ENCODE data around the gene IDS.
"Not testable (repeated sequence)": the region's sequence is repeated elsewhere in the genome, so short reads cannot be mapped to it uniquely, and the experiment has no call there.

The IDS gene, protein sequence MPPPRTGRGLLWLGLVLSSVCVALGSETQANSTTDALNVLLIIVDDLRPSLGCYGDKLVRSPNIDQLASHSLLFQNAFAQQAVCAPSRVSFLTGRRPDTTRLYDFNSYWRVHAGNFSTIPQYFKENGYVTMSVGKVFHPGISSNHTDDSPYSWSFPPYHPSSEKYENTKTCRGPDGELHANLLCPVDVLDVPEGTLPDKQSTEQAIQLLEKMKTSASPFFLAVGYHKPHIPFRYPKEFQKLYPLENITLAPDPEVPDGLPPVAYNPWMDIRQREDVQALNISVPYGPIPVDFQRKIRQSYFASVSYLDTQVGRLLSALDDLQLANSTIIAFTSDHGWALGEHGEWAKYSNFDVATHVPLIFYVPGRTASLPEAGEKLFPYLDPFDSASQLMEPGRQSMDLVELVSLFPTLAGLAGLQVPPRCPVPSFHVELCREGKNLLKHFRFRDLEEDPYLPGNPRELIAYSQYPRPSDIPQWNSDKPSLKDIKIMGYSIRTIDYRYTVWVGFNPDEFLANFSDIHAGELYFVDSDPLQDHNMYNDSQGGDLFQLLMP

GRCh38 chrX:149504915-149505651, at the start of gene IDS:
TSS of gene IDS (minus strand) at chrX:149505306. CDS start at chrX:149505137, 169 bp downstream.
- TF ChIP-seq Cebpa-rat (IDR thresholded peaks at IDR 0.05): peak; percentile 13; the same call in 1 of the 2 replicates
- Histone ChIP-seq H3K27me3 (no peaks in the 10 kb centered on the region), H3K4me3 (peak within 1 kb of the TSS; percentile 71), H3K4me2 (peak within 1 kb of the TSS; percentile 63), H3K4me1 (peaks cover 11% of the 10 kb centered on the region), H3K27ac (peak within 1 kb of the TSS; percentile 79), H4K20me1 (peaks cover 8% of the 10 kb centered on the region; the same call in 1 of the 2 replicates), H3K9me3 (no peaks in the 10 kb centered on the region), H3K36me3 (peaks cover 26% of the 10 kb centered on the region), H3K9ac (peak within 1 kb of the TSS; percentile 77)

GRCh38 chrX:149551939-149552248, 46.8 kb upstream of the IDS start:
- H3K4me3 ChIP-seq, H3K36me3 ChIP-seq, H3K27ac ChIP-seq, H3K27me3 ChIP-seq, H3K4me1 ChIP-seq, H3K9ac ChIP-seq, H3K4me2 ChIP-seq, H4K20me1 ChIP-seq, H3K9me3 ChIP-seq: not testable (repeated sequence)

- H3K36me3 ChIP-seq, H3K27ac ChIP-seq, H4K20me1 ChIP-seq, H3K4me2 ChIP-seq, H3K27me3 ChIP-seq, H3K4me1 ChIP-seq, H3K9me3 ChIP-seq, H3K4me3 ChIP-seq, H3K9ac ChIP-seq: not testable (repeated sequence)
These were observed 46.3 kb upstream of the IDS start for GRCh38 chrX:149551245-149551938.

- H3K9me3 ChIP-seq, H4K20me1 ChIP-seq, H3K27me3 ChIP-seq, H3K9ac ChIP-seq, H3K36me3 ChIP-seq, H3K27ac ChIP-seq, H3K4me3 ChIP-seq, H3K4me1 ChIP-seq, H3K4me2 ChIP-seq: not testable (repeated sequence)
These were observed 45.3 kb upstream of the IDS start for GRCh38 chrX:149550454-149550853.

DNA sequence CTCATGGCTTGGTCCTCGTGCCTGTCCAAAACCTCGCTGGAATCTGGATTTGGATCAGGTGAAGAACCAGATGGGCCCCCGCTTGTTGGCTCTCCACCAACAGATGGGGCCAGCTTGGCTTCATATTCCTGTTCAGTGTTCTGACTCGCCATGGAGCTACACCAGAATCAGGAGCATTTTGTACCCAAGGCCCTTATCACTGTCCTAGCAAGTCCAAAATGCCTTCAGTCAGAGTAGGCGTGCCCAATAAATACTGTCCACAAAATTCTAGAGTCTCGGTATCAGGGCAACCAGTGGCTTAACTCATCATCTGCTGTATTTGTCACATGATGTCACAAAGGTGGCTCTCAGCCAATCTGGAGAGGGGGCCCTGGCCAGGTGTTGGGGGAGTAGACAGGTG, 44.6 kb upstream of the IDS start, which contains the start of gene HSFX3:
HSFX3 (minus strand) TSS at position 224 of the 400 bp plus-strand sequence; CDS start at position 152, 72 bp downstream.
- not testable (repeated sequence) for H4K20me1 ChIP-seq, H3K9ac ChIP-seq, H3K27me3 ChIP-seq, H3K4me1 ChIP-seq, H3K36me3 ChIP-seq, H3K4me2 ChIP-seq, H3K9me3 ChIP-seq, H3K4me3 ChIP-seq, H3K27ac ChIP-seq

GRCh38 chrX:149547782-149548181, 42.7 kb upstream of the IDS start:
- H4K20me1 ChIP-seq, H3K36me3 ChIP-seq, H3K9ac ChIP-seq, H3K27me3 ChIP-seq, H3K9me3 ChIP-seq, H3K4me3 ChIP-seq, H3K27ac ChIP-seq, H3K4me2 ChIP-seq, H3K4me1 ChIP-seq: not testable (repeated sequence)

DNA sequence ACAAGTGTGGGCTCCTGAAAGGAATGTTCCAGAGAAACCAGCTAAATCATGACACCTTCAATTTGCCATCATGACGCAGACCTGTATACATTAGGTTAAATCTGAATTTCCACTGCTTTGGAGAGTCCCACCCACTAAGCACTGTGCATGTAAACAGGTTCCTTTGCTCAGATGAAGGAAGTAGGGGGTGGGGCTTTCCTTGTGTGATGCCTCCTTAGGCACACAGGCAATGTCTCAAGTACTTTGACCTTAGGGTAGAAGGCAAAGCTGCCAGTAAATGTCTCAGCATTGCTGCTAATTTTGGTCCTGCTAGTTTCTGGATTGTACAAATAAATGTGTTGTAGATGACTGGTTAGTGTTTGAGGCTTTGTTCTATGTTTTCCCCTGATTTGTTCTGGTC, 41.9 kb upstream of the IDS start:
- H3K36me3 ChIP-seq, H3K9ac ChIP-seq, H4K20me1 ChIP-seq, H3K27ac ChIP-seq, H3K27me3 ChIP-seq, H3K4me2 ChIP-seq, H3K4me1 ChIP-seq, H3K4me3 ChIP-seq, H3K9me3 ChIP-seq: not testable (repeated sequence)

- H3K9ac ChIP-seq, H3K4me3 ChIP-seq, H3K27me3 ChIP-seq: not testable (repeated sequence)
These were observed 40.7 kb upstream of the IDS start for GRCh38 chrX:149545545-149546543.

DNA sequence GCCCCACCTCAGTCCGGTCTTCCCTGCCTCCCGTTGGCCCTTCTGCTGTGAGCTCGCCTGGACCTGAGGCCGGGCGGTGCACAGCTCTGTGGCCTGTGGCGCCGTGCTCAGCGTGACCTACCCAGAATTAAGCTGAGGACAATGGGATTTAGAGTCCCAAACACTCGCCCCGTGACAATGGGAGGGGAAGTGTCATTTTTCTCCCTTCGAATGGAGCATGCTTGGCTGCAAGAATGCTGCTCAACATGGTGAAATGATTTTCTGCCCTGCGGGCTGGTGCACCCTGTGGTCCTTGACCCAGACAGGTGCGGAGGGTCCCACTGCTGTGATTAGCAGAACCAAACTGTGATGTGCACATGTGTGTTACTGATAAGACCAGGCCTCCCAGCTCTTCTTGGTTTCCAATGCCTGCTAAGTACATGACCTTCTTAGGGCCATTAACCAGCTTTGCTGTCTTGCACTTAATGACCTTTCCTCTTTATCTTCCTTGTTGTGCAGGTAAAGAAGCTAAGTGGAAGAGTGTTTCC, 36.5 kb upstream of the IDS start:
- peak overlapping the region; percentile 77 for H3K27ac ChIP-seq

More at GRCh38 chrX:149545545-149546543, 40.7 kb upstream of the IDS start:
- not testable (repeated sequence) for H3K4me2 ChIP-seq, H3K4me1 ChIP-seq, H3K9me3 ChIP-seq, H3K27ac ChIP-seq, H3K36me3 ChIP-seq, H4K20me1 ChIP-seq

More for the DNA sequence above, 36.5 kb upstream of the IDS start:
- Histone ChIP-seq H3K4me3 (peak overlapping the region; percentile 78), H3K36me3 (0 out of 2 replicates have a peak, but pooled peaks cover 6% of the 10 kb centered on the region), H3K4me1 (peaks cover 7% of the 10 kb centered on the region; the same call in 1 of the 2 replicates), H3K9ac (peak overlapping the region; percentile 85), H3K27me3 (no peaks in the 10 kb centered on the region), H3K4me2 (peak overlapping the region; percentile 91), H3K9me3 (peaks cover 10% of the 10 kb centered on the region; the same call in 1 of the 2 replicates), H4K20me1 (no peaks in the 10 kb centered on the region)
- TF ChIP-seq Cebpa-rat (IDR thresholded peaks at IDR 0.05): no peak

All from BLaER1 (cell line).